DND-41 (cell line): ENCODE measurements around the gene KCNJ15.

Source experiments
- EZH2 ChIP-seq: IDR thresholded peaks from 3 replicates; pipeline ENCODE4 v1.6.1; 2012; ENCODE audit warnings: borderline replicate concordance, low read depth, mild to moderate bottlenecking, moderate library complexity, low read length, inconsistent platforms; ENCODE audit not compliant: severe bottlenecking
- TF ChIP-seq, protein P1 (sequence below): IDR thresholded peaks from 2 replicates; pipeline ENCODE4 v1.5.1; 2012; ENCODE audit warnings: borderline replicate concordance, low read length, moderate library complexity, mild to moderate bottlenecking; ENCODE audit not compliant: poor library complexity, severe bottlenecking; ENCODE audit errors: extremely low read depth

DNA sequence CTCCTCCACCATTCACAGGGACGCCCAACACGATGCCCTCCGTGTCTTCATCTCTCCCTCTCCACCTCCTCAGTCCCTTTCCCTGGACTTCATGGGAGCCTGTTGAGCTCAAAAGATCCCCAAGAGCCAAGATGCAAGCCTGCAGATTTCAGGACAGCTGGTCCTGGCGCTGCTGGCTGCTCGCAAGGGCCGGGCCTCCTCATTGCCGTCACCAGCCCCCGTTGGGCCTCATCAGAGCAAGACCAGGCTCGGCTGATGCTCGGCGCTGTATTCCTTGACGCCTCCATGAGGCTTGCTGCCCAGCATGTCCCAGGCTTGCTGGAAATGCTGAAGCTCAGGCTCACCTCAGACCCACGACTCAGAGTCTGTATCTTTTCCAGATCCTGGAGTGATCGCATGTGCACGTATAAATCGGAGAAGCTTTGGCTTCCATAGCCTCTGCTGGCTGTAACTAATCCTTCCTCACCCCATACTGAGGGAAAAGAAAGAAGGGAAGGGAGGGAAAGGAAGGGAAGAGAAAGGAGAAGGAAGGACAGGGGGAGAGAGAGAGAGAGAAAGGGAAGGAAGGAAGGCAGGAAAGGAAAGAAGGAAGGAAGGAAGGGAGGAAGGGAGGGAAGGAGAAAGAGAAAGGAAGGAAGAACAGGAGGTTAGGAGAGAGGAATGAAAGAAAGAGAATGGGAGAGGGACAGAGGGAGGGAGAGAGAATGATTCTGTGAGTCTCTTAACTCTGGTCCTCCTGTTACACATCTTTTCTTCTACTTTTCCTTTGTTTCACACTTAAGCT lies 94.6 kb downstream of the KCNJ15 start:
- TF ChIP-seq EZH2 = no peak
- TF ChIP-seq, protein P1, sequence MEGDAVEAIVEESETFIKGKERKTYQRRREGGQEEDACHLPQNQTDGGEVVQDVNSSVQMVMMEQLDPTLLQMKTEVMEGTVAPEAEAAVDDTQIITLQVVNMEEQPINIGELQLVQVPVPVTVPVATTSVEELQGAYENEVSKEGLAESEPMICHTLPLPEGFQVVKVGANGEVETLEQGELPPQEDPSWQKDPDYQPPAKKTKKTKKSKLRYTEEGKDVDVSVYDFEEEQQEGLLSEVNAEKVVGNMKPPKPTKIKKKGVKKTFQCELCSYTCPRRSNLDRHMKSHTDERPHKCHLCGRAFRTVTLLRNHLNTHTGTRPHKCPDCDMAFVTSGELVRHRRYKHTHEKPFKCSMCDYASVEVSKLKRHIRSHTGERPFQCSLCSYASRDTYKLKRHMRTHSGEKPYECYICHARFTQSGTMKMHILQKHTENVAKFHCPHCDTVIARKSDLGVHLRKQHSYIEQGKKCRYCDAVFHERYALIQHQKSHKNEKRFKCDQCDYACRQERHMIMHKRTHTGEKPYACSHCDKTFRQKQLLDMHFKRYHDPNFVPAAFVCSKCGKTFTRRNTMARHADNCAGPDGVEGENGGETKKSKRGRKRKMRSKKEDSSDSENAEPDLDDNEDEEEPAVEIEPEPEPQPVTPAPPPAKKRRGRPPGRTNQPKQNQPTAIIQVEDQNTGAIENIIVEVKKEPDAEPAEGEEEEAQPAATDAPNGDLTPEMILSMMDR = no peak
